ENCODE measurements around the gene CEP89.

The CEP89 gene

DNA sequence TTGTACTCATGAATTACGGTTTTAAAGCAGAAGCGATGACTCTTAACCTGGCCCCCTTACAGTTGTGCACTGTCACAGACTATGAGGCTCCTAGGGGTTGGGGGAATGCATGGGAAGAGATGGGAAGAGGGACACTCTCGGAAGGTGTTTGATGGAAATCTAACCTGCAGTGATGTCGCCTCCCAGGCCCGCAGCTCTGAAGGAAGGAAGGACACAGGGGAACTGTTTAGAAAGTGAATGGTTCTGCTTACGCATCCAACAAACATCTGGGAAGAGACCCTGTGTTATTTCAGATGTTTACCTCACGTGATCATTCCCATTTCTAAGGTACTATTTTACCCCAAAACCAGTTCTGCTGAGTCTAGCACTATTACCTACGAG is 54.2 kb downstream of the CEP89 start:
- no peak overlapping the region for H3K27ac ChIP-seq (ENCODE audit: low read length)
- no peaks in the 10 kb centered on the region for H3K4me1 ChIP-seq (ENCODE audit: control insufficient read depth, insufficient read depth, low read length)
- H3K36me3 ChIP-seq (ENCODE audit: control insufficient read depth in 2 of 2, insufficient read depth in 2 of 2, low read length in 2 of 2), result peaks cover 11 to 26% of the 10 kb centered on the region in 2 donors
- H3K9me3 ChIP-seq (ENCODE audit: control insufficient read depth in 2 of 2, low read length in 2 of 2), result no peaks in the 10 kb centered on the region
- no peak overlapping the region for H3K9ac ChIP-seq (ENCODE audit: low read length in 2 of 2)
- H3K27me3 ChIP-seq (ENCODE audit: control insufficient read depth in 1 of 2, insufficient read depth in 2 of 2, low read length in 2 of 2), result no peaks in the 10 kb centered on the region
- H3K4me3 ChIP-seq (ENCODE audit: low read length in 2 of 2), result no peak overlapping the region

- no peak overlapping the region for H3K4me3 ChIP-seq (ENCODE audit: low read length in 2 of 2)
- no peaks in the 10 kb centered on the region for H3K9me3 ChIP-seq (ENCODE audit: control insufficient read depth in 2 of 2, low read length in 2 of 2)
- no peak overlapping the region for H3K27ac ChIP-seq (ENCODE audit: low read length)
- no peaks in the 10 kb centered on the region for H3K4me1 ChIP-seq (ENCODE audit: control insufficient read depth, insufficient read depth, low read length)
- H3K9ac ChIP-seq (ENCODE audit: low read length in 2 of 2), result no peak overlapping the region
- H3K27me3 ChIP-seq (ENCODE audit: control insufficient read depth in 1 of 2, insufficient read depth in 2 of 2, low read length in 2 of 2), result no peaks in the 10 kb centered on the region
- peaks cover 11 to 26% of the 10 kb centered on the region in 2 donors for H3K36me3 ChIP-seq (ENCODE audit: control insufficient read depth in 2 of 2, insufficient read depth in 2 of 2, low read length in 2 of 2)
Measured at GRCh38 chr19:32916969-32917615, 54.7 kb downstream of the CEP89 start.

DNA sequence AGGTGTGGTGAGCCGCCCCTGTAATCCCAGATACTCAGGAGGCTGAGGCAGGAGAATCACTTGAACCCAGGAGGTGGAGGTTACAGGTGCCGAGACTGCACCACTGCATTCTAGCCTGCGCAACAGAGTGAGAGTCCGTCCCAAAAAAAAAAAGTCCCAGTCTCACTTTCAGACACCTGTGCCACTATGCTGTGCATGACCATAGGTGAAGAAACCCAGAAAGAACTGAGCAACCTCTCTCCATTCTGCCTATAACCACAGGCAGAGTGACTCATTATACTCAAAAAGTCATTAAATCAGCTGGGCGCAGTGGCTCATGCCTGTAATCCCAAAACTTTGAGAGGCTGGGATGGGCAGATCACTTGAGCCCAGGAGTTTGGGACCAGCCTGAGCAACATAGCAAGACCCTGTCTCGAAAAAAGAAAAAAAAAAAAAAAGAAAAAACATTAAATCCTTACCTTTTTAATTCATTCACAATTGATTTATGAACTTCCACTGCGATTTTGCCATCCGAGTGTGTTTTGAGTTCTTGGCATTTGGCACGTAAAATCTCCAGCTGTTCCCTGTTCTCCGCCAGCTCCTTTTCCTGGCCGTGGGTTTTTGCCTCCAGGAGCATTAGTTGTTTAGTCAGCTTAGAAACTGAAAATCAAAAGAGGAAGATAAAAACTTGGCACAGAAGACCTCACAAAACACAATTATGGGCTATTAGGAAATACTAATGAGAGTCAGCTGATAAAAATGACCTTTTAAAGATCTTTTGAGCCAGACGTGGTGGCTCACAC is 56.7 kb downstream of the CEP89 start:
- Histone ChIP-seq H3K9me3 (ENCODE audit: control insufficient read depth in 2 of 2, low read length in 2 of 2) (no peaks in the 10 kb centered on the region), H3K4me3 (ENCODE audit: low read length in 2 of 2) (no peak overlapping the region), H3K9ac (ENCODE audit: low read length in 2 of 2) (no peak overlapping the region), H3K36me3 (ENCODE audit: control insufficient read depth in 2 of 2, insufficient read depth in 2 of 2, low read length in 2 of 2) (peaks cover 15 to 29% of the 10 kb centered on the region in 2 donors), H3K27me3 (ENCODE audit: control insufficient read depth in 1 of 2, insufficient read depth in 2 of 2, low read length in 2 of 2) (no peaks in the 10 kb centered on the region), H3K4me1 (ENCODE audit: control insufficient read depth, insufficient read depth, low read length) (no peaks in the 10 kb centered on the region), H3K27ac (ENCODE audit: low read length) (no peak overlapping the region)

DNA sequence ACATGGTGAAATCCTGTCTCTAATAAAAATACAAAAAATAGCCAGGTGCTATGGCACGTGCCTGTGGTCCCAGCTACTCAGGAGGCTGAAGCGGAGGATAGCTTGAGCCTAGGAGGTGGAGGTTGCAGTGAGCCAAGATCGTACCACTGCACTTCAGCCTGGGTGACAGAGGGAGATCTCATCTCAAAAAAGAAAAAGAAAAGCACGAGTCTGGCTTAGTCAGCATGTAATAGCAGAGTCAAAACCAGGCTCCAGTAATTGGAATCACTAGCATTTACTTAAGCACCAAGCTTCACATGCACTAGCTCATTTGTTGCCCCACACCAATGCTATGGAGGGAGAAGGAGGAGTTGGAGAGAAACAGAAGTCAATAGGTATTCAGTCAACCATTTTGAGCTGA is 60.3 kb downstream of the CEP89 start:
- H3K4me3 ChIP-seq (ENCODE audit: low read length in 2 of 2), result no peak overlapping the region
- no peaks in the 10 kb centered on the region for H3K4me1 ChIP-seq (ENCODE audit: control insufficient read depth, insufficient read depth, low read length)
- no peak overlapping the region for H3K27ac ChIP-seq (ENCODE audit: low read length)
- H3K27me3 ChIP-seq (ENCODE audit: control insufficient read depth in 1 of 2, insufficient read depth in 2 of 2, low read length in 2 of 2), result no peaks in the 10 kb centered on the region
- peaks cover 20 to 35% of the 10 kb centered on the region in 2 donors for H3K36me3 ChIP-seq (ENCODE audit: control insufficient read depth in 2 of 2, insufficient read depth in 2 of 2, low read length in 2 of 2)
- no peak overlapping the region for H3K9ac ChIP-seq (ENCODE audit: low read length in 2 of 2)
- no peaks in the 10 kb centered on the region for H3K9me3 ChIP-seq (ENCODE audit: control insufficient read depth in 2 of 2, low read length in 2 of 2)

DNA sequence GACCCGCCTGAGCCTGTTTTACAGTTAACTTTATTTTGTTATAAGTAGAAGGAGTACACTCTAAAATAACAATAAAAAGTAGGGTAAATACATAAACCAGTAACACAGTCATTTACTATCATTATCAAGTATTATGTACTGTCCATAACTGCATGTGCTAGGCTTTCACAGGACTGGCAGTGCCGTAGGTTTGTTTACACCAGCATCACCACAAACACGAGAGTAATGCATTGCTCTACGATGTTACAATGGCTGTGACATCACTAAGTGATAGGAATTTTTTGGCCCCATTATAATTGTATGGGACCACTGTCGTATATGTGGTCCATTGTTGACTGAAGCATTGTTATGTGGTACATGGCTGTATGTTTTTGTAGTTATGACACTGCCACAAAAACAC is 60.9 kb downstream of the CEP89 start:
- peaks cover under 1 to 1% of the 10 kb centered on the region in 2 donors for H3K9me3 ChIP-seq (ENCODE audit: control insufficient read depth in 2 of 2, low read length in 2 of 2)
- no peaks in the 10 kb centered on the region for H3K27me3 ChIP-seq (ENCODE audit: control insufficient read depth in 1 of 2, insufficient read depth in 2 of 2, low read length in 2 of 2)
- H3K4me1 ChIP-seq (ENCODE audit: control insufficient read depth, insufficient read depth, low read length), result no peaks in the 10 kb centered on the region
- no peak overlapping the region for H3K4me3 ChIP-seq (ENCODE audit: low read length in 2 of 2)
- no peak overlapping the region for H3K9ac ChIP-seq (ENCODE audit: low read length in 2 of 2)
- no peak overlapping the region for H3K27ac ChIP-seq (ENCODE audit: low read length)
- peaks cover 20 to 33% of the 10 kb centered on the region in 2 donors for H3K36me3 ChIP-seq (ENCODE audit: control insufficient read depth in 2 of 2, insufficient read depth in 2 of 2, low read length in 2 of 2)

- H3K9ac ChIP-seq (ENCODE audit: low read length in 2 of 2), result no peak overlapping the region
- peaks cover 4 to 6% of the 10 kb centered on the region in 2 donors for H3K9me3 ChIP-seq (ENCODE audit: control insufficient read depth in 2 of 2, low read length in 2 of 2)
- H3K27ac ChIP-seq (ENCODE audit: low read length), result no peak overlapping the region
- H3K4me3 ChIP-seq (ENCODE audit: low read length in 2 of 2), result no peak overlapping the region
- H3K27me3 ChIP-seq (ENCODE audit: control insufficient read depth in 1 of 2, insufficient read depth in 2 of 2, low read length in 2 of 2), result no peaks in the 10 kb centered on the region
- peaks cover 23 to 35% of the 10 kb centered on the region in 2 donors for H3K36me3 ChIP-seq (ENCODE audit: control insufficient read depth in 2 of 2, insufficient read depth in 2 of 2, low read length in 2 of 2)
- no peaks in the 10 kb centered on the region for H3K4me1 ChIP-seq (ENCODE audit: control insufficient read depth, insufficient read depth, low read length)
Measured at GRCh38 chr19:32910094-32910493, 61.7 kb downstream of the CEP89 start.

DNA sequence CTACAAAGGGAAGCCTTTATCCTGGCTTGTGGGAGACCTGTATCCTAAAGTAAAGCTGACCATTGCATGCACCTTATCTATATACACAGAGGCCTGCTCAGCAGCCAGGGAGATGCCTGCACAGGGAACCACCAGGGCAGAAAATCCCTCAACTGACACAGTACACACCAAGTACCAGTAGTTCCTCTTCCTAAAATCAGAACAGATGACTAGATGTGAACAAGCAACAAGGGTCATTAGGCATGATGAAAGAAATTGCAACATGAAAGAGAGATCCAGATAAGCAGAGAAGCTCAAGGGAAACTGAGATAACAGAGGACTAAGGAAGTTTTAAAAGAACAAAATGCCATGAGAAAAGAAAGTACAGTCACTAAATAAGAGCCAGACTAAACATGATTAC is 62.5 kb downstream of the CEP89 start:
- H3K9me3 ChIP-seq (ENCODE audit: control insufficient read depth in 2 of 2, low read length in 2 of 2), result peaks cover 6% of the 10 kb centered on the region in 2 donors
- no peaks in the 10 kb centered on the region for H3K27me3 ChIP-seq (ENCODE audit: control insufficient read depth in 1 of 2, insufficient read depth in 2 of 2, low read length in 2 of 2)
- H3K9ac ChIP-seq (ENCODE audit: low read length in 2 of 2), result no peak overlapping the region
- H3K4me1 ChIP-seq (ENCODE audit: control insufficient read depth, insufficient read depth, low read length), result no peaks in the 10 kb centered on the region
- no peak overlapping the region for H3K4me3 ChIP-seq (ENCODE audit: low read length in 2 of 2)
- no peak overlapping the region for H3K27ac ChIP-seq (ENCODE audit: low read length)
- peaks cover 23 to 30% of the 10 kb centered on the region in 2 donors for H3K36me3 ChIP-seq (ENCODE audit: control insufficient read depth in 2 of 2, insufficient read depth in 2 of 2, low read length in 2 of 2)

GRCh38 chr19:32908641-32909190 is 63.0 kb downstream of the CEP89 start:
- no peak overlapping the region for H3K4me3 ChIP-seq (ENCODE audit: low read length in 2 of 2)
- H3K27me3 ChIP-seq (ENCODE audit: control insufficient read depth in 1 of 2, insufficient read depth in 2 of 2, low read length in 2 of 2), result no peaks in the 10 kb centered on the region
- no peak overlapping the region for H3K9ac ChIP-seq (ENCODE audit: low read length in 2 of 2)
- peaks cover 6% of the 10 kb centered on the region in 2 donors for H3K9me3 ChIP-seq (ENCODE audit: control insufficient read depth in 2 of 2, low read length in 2 of 2)
- no peaks in the 10 kb centered on the region for H3K4me1 ChIP-seq (ENCODE audit: control insufficient read depth, insufficient read depth, low read length)
- no peak overlapping the region for H3K27ac ChIP-seq (ENCODE audit: low read length)
- peaks cover 23 to 26% of the 10 kb centered on the region in 2 donors for H3K36me3 ChIP-seq (ENCODE audit: control insufficient read depth in 2 of 2, insufficient read depth in 2 of 2, low read length in 2 of 2)

GRCh38 chr19:32902448-32902847 is 69.3 kb downstream of the CEP89 start:
- Histone ChIP-seq H3K4me1 (ENCODE audit: control insufficient read depth, insufficient read depth, low read length) (no peaks in the 10 kb centered on the region), H3K27me3 (ENCODE audit: control insufficient read depth in 1 of 2, insufficient read depth in 2 of 2, low read length in 2 of 2) (no peaks in the 10 kb centered on the region), H3K4me3 (ENCODE audit: low read length in 2 of 2) (no peak overlapping the region), H3K9me3 (ENCODE audit: control insufficient read depth in 2 of 2, low read length in 2 of 2) (peaks cover 6% of the 10 kb centered on the region in 2 donors), H3K27ac (ENCODE audit: low read length) (no peak overlapping the region), H3K36me3 (ENCODE audit: control insufficient read depth in 2 of 2, insufficient read depth in 2 of 2, low read length in 2 of 2) (peaks cover 22 to 23% of the 10 kb centered on the region in 2 donors), H3K9ac (ENCODE audit: low read length in 2 of 2) (no peak overlapping the region)

DNA sequence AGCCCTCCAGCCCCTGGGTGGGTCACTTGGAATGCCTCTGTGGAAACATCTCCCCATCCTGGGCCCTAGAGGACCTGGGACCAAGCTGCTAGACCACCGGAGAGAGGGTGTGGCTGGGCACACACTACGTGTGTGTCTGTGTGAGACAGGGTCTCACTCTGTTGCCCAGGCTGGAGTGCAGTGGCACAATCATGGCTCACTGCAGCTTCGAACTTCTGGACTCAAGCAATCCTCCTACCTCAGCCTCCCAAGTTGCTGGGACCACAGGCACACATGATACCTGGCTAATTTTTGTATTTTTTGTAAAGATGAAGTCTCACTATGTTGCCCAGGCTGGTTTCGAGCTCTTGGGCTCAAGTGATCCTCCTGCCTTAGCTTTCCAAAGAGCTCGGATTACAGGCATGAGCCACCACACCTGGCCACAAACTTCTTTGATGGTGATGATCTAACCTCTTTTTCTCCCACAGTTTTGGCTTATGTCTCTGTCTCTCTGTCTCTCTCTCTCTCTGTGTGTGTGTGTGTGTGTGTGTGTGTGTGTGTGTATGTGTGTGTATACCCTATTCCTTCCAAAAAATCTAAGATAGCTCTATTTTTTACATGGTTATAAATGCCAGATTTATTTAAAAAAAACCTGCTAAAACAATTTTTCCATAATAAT is 70.1 kb downstream of the CEP89 start:
- no peak overlapping the region for H3K4me3 ChIP-seq (ENCODE audit: low read length in 2 of 2)
- H3K27me3 ChIP-seq (ENCODE audit: control insufficient read depth in 1 of 2, insufficient read depth in 2 of 2, low read length in 2 of 2), result no peaks in the 10 kb centered on the region
- H3K4me1 ChIP-seq (ENCODE audit: control insufficient read depth, insufficient read depth, low read length), result no peaks in the 10 kb centered on the region
- H3K27ac ChIP-seq (ENCODE audit: low read length), result no peak overlapping the region
- peaks cover 20 to 26% of the 10 kb centered on the region in 2 donors for H3K36me3 ChIP-seq (ENCODE audit: control insufficient read depth in 2 of 2, insufficient read depth in 2 of 2, low read length in 2 of 2)
- H3K9ac ChIP-seq (ENCODE audit: low read length in 2 of 2), result no peak overlapping the region
- peaks cover 6% of the 10 kb centered on the region in 2 donors for H3K9me3 ChIP-seq (ENCODE audit: control insufficient read depth in 2 of 2, low read length in 2 of 2)

Measured in stomach smooth muscle (tissue), 2 donors.